ENCODE measurements around the gene CDR2L.
A peak's percentile ranks its signal among the peaks of the same experiment; 100 is the strongest.
"Not testable (repeated sequence)": the region's sequence is repeated elsewhere in the genome, so short reads cannot be mapped to it uniquely, and the experiment has no call there.

CDR2L gene

DNA sequence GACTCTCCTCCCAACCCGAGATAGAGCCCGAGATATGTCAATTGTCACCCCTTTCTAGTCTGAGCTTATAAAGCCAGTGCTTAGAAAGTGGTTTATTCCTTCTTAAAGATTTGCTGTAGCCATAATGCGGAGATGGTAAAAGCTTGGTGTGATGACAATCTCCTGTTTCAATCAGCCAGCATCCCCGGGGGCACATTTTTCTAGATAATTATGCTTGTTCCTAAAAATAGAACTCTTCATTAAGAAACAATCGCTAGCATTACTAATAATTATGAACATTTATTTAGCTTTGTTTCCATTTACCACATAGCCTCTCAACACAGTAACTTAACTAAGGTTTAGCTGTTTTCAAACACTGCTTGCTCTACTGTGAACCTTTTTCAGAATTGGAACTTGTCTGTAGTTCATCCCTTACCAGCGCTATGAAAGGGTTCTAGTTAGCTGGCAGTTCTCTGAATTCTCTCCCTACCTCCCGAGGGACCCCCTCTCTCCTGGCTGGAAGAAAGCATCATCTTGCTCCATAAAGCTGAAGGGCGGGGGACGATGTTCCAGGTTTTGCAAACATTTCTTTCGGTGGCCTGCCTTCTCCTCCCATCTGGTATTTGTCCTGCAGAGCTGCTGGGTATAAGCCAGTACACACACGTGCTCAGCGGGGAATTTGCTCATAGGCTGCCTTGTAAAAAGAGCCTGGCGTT, 24.1 kb downstream of the CDR2L start:
- no peak for DNase-seq (ENCODE audit: low spot score)

DNA sequence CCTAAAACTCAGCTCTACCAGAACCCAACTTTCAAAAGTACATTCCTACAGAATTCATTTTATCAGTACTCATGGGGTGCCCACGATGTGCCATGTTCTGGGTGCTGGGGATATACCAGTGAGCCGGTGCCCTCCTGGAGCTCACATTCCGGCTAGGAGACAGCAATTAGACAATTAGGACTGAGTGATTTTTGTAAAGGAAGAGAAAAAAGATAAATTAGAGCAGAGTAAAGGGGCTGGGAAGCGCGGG, 24.6 kb downstream of the CDR2L start:
- DNase-seq (ENCODE audit: low spot score), result no peak

DNA sequence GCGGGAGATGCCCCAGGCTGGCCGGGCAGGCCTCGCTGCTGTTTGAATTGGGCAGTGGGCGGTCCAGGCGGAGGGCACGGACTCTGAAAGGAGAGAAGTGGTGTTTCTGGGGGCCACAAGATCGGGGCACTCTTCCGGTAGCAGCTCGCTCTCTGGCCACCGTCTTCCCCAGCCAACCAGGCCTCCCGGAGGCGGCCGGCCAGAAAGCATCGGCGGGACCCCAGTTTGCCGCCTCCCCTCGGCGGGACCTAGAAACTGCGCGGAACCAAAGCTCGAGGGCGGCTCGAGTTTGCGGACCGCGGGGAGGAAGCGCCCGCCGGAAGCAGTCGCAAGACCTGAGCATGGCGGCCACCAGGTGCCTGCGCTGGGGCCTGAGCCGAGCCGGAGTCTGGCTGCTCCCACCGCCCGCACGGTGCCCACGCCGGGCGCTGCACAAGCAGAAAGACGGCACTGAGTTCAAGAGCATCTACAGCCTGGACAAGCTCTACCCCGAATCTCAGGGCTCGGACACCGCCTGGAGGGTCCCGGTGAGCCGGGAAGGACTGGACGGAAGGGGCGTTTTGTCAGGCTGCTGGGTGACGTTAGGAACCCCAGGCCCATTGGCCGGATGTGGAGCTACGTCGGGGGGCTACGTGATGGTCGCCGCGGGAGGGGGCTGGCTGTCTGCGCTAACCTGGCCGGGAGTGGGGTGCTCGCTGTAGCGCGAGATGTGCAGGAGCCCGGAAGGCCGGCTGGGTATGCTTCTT, 25.1 kb downstream of the CDR2L start, which contains the start of gene MRPL58:
TSS of gene MRPL58 (plus strand) at position 325 of the 746 bp plus-strand sequence. CDS start at position 342, 17 bp downstream.
- DNase-seq (ENCODE audit: low spot score), result peak; percentile 97

DNA sequence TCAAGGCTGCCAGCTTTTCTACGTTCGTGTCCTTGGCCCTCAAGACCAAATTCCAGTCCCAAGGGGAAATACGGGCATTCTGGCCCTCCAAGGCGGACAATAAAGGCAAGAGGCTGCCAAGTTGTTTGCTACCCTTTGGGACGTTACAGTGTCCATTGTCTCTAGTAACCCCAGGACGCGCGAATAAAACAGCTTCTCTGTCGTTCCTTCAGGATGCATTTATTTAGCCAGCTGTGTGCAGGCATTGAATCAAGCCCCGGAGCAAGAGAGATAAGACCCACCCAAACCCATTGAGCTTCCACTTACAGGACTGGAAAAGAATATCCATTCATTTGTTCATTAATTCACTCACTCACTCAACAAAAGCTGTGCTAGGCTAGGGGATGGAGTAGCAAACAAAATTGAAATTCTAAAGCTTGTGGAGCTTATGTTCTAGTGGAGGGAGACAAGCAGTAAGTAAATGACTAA, 25.7 kb downstream of the CDR2L start:
- DNase-seq (ENCODE audit: low spot score), result no peak

DNA sequence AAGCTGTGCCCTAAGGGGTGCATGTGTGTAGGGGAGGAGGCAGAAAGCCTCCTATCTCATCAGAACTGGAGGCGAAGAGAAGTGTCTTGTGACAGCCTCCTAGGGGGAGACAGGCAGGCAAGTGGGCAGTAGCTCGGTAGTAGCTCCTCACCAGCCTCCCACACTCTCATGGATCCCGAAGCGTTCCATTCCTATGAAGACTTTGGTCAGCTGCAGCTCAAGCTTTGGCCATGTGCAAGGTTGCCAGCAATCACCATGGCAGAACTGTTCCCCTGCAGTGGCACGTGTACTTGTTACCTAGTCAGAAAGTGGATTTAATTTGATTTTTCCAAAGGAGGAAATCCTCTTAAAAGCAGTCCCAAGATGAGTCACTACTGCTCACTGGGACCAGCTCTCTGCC, 31.7 kb downstream of the CDR2L start:
- no peak for DNase-seq (ENCODE audit: low spot score)

DNA sequence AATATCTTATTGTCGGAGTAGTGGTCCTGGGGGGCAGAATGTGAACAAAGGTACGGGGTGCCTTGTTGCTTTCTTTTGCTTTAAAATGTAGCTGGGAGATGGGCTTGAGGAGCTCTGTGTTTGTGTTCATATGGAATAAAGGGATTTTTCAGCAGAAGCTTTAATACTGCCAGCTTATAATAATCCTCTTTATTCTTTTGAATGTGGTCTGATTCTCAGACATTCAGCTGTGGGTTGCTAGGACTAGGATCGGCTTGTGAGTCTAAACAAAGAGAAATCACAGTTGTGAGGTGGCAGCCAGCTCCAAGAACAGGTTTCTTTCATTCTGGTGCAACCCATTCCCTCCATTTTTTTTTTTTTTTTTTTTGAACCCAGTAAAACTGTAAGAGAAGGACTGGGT, 32.3 kb downstream of the CDR2L start:
- DNase-seq (ENCODE audit: low spot score), result no peak

DNA sequence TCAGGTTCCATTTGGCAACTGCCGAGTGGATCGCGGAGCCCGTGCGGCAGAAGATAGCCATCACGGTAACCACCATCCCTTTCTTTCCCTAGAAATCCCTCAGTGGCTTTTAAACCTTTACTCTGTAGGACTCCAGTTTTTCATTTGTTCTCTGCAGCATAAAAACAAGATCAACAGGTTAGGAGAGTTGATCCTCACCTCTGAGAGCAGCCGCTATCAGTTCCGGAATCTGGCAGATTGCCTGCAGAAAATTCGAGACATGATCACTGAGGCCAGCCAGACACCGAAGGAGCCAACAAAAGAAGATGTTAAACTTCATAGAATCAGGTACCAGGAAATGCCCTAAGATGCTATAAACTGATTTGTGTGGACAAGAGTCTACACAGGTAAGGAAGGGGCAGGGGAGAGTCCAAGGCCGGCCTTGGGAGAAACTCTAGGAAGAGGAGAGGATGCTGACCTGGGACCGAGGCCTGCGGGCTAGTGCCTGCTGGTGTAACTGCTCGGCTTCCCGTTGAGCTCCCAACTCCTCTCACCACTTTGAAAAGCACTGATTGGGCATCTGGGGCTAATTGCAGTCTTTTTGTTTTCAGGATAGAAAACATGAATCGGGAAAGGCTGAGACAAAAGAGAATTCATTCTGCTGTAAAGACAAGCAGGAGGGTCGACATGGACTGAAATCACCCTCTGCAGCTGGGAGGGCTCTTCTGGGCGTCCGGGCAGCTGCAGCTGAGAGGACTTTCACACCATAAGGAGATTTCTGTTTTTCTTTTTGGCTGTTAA, 33.1 kb downstream of the CDR2L start:
- no peak for DNase-seq (ENCODE audit: low spot score)

DNA sequence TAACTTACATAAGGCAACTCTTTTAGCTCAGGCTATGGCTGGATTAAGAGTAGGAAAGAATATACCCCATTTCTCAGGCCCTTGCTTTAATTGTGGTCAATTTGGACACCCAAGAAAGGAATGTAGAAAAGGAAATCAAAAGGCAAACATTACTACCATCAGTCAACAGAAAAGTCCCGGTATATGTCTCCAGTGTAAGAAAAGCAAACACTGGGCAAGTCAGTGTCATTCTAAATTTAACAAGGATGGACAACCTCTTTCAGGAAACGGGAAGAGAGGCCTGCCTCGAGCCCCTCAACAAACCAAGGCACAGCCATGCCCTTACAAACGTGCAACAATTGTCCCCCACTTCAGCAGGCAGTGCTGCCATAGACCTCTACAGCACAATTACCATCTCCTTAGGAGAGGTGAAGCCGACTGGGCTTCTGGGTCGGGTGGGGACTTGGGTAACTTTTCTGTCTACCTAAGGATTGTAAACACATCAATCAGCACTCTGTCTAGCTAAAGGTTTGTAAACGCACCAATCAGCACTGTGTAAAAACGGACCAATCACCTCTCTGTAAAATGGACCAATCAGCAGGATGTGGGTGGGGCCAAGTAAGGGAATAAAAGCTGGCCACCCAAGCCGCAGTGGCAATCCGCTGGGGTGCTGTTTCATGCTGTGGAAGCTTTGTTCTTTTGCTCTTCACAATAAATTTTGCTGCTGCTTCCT, 37.4 kb downstream of the CDR2L start:
- no peak for DNase-seq (ENCODE audit: low spot score)

DNA sequence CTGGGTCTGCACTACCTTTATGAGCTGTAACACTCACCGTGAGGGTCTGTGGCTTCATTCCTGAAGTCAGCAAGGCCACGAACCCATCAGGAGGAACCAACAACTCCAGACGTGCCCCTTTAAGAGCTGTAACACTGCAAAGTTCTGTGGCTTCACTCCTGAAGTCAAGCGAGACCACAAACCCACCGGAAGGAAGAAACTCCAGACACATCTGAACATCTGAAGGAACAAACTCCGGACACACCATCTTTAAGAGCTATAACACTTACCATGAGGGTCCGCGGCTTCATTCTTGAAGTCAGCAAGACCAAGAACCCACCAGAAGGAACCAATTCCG, 37.9 kb downstream of the CDR2L start:
- not testable (repeated sequence) for DNase-seq (ENCODE audit: low spot score)

DNA sequence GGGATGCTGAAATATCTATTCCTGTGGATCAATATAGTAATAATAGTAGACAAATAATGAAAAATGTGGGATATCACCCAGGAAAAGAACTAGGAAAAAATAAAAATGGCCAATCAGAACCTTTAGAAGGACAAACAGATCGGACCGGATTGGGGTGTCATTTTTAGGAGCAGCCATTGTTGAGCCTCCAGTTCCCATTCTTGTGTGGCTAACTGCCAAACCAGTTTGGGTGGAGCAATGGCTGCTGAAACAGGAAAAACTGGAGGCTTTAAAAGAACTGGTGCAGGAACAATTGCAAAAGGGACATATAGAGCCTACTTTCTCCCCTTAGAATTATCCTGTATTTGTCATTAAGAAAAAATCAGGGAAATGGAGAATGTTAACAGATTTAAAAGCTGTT, 39.2 kb downstream of the CDR2L start:
- DNase-seq (ENCODE audit: low spot score), result not testable (repeated sequence)

DNA sequence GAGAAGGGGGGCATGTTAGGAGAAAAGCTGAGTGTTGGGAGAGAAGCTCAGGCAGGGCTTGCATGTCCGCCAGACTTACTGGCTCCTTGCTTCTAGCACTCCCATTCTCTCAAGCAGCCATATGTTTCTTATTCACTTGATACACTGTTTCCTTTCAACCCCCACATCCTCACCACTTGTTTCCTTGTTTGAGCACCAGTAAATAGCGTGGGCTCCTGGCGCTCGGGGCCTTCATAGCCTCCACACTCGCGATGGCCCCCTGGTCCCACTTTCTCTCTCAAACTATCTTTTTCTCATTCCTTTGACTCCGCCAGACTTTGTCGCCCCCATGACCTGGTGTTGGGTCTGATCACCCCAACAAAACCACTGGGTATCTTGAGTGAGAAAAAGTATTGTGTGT, 42.7 kb downstream of the CDR2L start:
- no peak for DNase-seq (ENCODE audit: low spot score)

DNA sequence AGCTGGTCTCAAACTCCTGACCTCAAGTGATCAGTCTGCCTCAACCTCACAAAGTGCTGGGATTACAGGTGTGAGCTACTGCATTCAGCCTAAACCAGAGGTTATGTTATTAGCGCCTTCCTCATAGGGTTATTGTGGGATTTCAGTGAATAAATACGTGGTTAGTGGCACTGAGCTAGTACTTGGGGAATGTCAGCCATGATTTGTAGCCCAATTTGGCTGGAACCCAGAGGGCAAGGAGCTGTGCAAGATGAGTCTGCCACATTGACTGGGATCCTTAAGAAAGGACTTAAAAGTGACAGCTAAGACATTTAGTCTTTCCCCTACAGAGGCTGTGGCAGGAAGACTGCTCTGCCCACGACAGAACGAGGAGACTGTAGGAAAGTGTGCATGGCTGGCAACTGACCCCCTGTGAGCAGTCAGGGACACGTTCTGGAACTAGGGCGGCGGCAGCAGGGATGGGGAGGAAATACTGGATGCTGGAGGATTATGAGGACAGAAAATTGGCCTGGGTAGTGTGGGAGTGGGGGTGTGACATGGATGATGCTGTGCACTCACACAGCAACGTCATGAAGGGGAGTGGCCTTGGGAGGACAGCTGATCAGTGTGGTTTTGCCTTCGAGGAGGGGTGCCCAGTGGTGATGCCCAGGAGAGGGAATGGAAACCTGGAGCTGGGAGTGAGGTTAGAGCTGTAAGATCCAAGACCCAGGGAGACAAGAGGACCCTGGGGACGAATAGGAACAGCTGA, 44.7 kb downstream of the CDR2L start:
- DNase-seq (ENCODE audit: low spot score), result peak; percentile 62

DNA sequence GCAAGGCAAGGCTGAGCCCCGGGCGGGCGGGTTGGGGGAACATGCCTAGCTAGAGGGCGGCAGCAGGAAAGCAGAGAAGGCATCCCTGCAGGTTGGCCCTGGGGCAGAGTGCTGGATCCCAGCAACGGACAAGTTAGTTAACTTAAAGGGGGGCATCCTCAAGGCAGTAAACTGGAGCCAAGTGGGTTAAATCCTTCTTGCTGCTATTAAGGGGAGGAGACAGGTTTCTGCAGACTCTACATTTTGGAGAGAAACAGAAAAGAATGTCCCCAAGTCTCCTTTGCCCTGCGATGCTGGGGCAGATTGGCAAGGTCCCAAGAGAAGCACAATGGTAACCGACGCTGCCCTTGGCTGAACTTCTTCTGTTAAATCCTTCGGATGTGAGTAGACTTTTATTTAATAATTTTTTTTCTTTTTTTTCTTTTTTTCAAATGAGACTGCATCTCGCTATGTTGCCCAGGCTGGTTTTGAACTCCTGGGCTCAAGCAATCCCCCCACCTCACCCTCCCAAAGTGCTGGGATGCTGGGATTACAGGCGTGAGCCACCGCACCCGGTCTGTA, 45.4 kb downstream of the CDR2L start:
- no peak for DNase-seq (ENCODE audit: low spot score)

DNA sequence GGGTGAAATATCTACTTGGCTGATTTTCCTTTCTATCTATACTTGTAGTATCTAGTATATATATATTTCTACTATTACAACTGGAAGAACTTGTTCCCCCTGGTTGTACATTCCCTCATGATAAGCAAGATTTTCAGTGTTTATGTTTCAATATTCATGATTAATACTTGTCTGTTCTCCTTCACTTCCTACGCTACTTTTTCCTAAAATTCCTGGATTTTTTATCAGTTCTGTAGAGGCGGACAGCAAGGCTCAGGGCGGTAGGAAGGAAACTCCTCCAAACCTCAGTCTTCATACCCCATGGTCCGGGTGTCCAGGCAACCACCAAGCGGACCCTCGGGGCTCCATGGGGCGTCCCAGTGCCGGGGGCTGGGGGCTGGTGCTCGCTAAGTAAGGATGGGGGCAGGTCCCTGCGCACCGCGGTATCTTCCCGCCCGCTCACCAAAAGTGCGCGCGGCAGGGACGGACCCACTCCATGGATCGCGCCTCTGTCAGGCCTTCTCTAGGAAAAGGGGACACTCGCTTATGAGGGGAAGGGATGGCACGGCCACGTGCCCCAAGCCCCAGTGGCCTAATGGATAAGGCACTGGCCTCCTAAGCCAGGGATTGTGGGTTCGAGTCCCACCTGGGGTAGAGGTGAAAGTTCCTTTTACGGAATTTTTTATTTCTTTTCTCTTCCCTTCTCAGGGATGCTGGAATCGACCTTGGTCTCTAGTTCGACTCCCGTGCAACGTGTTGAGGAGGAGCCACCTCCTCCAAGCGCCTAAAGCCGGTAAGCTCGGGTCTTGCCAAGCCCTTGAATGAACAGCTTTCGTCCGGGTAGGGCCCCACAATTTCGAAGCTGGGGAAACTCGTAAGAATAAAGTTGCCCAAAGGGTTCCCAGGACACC, 46.2 kb downstream of the CDR2L start:
- peak; percentile 100 for DNase-seq (ENCODE audit: low spot score)

DNA sequence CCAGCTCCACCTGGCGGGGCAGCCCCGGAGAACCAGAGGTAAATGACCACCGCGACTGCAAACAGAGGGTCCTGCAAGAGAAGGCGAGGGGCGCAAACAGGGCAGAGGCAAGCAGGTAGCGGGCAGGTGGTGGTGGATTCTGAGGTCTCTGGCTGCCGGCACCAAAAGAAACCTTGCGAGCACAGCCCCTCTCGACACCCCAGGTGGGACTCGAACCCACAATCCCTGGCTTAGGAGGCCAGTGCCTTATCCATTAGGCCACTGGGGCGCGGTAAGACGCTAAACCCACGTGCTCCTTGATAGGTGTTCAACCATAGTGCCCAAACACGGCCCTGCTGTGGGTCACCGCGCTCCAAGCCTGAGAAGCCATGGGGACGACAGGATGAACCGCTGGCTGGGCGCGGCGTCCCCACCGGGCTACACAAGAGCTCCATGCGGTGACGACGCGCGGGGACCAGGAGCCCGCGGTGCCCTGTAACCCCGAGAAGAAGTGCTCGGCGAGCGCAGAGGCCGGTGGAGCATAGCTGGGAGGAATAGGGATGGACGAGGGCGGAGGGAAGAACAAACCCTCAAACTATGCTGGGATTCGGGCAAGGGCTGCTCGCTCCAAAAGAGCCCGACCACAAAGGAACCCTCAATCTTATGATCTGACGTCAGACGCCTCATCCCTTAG, 46.9 kb downstream of the CDR2L start:
- DNase-seq (ENCODE audit: low spot score), result peak; percentile 98

DNA sequence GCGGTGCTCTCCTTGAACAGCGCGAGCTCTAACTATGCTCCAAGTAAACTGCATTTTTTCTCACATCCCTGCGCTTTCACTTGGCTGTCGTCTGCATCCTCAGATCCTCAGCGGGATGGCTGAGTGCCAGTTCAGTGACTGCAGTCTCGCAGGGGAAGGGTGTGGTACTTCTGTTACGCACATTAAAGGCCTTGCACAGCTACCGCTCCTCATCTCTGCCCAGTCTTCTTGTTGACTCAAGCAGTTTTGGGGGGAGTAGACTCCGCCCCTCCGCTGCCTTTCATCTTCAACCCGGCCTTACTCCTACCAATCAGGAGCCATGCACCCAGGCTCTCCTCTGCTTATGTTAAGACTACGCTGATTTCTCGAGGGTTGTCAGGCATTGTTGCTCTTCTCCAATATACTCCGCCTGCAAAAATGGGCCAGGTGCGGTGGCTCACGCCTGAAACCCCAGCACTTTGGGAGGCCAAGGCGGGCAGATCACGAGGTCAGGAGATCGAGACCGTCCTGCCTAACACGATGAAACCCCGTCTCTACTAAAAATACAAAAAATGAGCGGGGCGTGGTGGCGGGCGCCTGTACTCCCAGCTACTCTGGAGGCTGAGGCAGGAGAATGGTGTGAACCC, 49.3 kb downstream of the CDR2L start:
- no peak for DNase-seq (ENCODE audit: low spot score)

DNA sequence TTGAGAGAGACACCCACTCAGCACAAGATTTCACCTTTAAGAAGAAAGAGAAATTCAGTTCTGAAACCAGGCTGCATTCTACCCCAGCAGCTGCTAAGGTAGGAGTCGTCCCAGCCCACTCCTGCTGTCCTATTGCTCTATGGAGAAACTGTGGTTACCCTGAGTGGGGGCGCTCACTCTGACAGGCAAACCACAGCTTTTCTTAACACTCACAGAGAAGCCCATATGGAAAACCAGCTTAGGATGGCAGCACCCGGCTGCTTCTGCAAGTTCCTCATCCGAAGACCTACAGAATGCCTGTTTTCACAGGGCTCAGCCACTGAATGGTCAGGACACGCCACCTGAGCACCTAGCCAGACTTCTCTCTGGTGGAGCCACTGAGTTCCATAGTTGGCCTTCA, 51.8 kb downstream of the CDR2L start:
- no peak for DNase-seq (ENCODE audit: low spot score)

DNA sequence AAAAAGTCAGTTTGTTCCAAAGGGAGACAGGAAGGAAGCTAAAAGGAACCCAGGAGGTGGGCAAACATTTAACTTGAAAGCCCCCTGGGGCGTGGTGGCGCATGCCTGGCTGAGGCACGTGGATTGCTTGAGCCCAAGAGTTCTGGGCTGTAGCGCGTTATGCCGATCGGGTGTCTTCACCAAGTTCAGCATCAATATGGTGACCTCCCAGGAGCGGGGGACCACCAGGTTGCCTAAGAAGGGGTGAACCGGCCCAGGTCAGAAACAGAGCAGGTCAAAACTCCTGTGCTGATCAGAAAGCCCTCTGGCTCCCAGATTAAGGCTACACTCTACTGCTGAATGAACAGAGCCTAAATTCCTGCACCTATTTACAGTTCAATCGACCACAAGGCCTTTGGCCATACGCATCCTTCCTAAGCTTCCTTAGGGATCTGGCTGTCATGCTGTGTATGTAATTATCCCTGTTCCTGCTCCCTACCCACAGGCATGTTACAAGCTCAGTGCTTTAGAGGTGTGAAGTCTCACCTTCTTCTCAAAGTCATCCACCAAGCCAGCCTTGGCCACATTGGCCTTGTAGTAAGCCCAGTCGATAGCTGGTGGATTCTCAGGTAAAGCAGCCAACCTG, 54.3 kb downstream of the CDR2L start:
- DNase-seq (ENCODE audit: low spot score), result no peak

DNA sequence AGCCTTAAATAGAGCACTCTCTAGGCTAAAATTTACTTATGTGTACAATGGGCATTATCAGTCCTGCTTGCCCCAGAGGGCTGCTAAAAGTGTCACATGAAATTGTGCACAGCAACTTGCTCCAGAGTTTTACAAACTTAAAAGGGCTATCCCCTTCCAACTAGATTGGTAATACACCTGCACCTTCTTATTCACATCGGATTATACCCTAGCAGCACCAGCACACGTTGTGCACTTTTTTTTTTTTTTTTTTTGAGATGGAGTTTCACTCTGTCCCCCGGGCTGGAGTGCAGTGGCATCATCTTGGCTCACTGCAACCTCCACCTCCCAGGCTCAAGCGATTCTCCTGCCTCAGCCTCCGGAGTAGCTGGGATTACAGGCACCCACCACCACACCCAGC, 56.4 kb downstream of the CDR2L start:
- not testable (repeated sequence) for DNase-seq (ENCODE audit: low spot score)
